GM21526 (cell line): ENCODE results near the gene SDHB.

Source experiments
- ATAC-seq: cut with Tn5 transposase; IDR thresholded peaks from one replicate; pipeline ENCODE4 v1.9.1; 2021; ENCODE audit warnings: moderate library complexity; ENCODE audit not compliant: unreplicated experiment, low FRiP score

The SDHB gene

DNA sequence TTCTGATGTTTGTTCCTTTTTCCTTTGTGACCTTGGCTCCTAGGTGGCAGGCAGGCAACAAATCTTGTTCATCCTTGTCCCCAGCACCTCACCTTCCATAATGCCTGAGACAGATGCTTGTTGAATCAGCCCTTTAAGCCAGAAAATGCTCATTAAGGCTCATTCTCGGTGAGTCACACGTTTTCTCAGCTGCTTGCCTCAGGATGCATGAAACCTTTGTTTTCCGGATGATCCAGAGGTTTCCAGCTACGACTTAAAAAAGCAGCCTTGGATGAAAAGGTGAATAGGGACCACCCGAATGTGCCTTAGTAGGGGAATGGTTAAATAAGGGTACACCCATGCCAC lies 37.5 kb downstream of the SDHB start:
- ATAC-seq, result no peak

DNA sequence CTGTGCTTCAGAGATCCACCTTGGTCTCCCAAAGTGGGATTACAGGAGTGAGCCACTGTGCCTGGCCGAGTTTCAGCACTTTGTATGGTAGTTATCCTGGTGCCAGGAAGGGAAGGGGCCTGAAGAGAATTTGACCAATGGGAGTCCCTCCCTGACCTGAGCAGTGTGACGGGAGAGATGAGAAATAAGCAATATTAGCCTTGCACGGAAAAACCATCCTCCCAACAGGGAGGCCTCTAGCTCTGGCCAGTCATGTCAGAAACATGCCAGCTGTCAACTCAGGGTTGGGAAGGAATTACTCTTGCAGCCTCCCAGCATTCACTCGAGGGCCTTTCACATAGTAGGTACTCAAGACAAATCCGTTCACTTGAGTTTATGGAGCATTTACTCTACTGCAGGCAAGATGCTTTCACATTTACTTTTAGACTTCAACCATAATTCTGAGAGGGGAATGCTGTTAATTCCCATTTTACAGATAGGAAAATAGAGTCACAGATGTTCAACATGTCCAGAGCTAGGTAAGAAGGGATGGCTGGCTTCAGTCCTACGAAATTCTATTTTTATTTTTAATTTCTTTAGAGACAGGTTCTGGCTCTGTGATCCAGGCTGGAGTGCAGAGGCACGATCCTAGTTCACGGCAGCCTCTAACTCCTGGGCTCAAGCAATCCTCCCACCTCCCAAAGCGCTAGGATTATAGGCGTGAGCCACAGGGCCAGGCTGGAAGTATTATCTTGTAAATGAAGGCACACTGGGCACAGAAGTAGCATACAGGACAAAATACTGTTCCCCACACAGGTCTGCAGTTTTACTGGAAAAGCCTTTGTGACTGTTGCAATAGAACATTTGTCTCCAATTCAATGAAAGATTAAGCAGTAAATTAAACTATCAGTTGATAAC lies 38.9 kb downstream of the SDHB start:
- ATAC-seq, result no peak

DNA sequence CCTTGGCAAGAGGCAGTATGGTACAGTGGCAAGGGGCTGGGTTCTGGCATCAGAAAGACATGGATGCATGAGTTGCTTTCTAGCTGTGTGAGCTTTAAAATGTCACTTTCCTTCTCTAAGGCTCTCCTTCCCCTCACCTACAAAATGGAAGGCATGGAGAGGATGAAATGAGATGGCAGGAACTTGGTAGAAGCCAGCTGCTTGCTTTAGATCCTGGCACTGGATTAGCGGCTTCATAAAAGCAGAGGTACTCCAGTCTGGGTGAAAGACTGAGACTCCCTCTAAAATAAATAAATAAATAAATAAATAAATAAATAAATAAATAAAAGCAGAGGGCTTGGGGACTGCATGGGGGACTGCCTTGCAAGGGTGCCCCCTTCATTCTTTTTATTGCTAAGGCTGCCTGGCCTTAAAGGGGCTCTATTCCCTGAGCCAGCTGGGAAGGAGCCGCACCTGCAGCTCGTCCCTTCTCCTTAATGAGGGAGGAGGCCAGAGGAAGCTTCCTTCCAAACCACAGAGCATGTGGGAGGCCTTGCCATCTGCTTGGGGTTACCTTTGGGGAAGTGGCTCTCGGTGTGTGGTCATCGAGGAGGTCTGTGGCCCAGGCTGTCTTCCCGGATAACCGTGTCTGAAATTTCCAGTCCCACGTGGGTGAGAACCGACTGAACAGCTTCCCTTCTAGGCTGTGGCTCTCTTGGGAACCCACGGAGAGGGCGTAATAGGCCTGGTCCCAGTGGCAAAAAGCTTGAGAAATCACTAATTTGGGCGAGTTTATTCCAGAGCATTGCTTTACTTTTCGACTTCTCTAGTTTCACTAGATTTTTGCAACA lies 40.1 kb downstream of the SDHB start:
- no peak for ATAC-seq

DNA sequence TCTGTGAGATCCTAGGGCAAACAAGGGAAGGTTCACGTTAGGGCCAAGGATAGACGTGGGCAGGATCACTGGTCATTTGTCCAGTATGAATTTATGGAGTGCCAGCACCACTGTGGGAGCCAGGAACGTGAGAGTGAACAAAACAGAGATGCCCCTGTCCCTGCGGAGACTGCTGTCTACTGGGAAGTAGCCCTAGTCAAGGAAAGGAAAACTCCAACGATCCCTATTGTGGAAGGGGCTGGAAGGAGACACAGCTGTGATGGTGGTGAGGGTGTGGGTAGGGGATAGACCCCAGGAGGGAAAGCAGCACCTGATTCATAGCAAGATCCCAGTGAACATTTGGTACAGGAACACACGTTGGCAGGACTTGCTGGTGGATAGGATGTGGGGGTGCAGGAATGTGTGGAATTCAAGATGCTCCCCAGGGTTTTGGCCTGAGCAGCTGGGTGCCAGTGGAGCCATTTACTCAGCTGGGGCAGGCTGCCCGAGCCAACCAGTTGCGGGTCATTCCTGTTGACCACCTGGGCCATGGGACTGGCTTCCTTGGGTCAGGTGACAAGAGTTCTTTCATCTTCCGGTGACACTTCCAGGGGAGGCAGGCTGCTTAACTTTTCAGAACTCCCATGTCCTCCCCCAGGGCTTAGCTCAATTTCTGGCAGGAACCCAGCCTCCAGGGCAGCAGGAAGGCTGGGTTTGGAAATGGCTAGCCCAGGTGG lies 40.9 kb downstream of the SDHB start:
- no peak for ATAC-seq

DNA sequence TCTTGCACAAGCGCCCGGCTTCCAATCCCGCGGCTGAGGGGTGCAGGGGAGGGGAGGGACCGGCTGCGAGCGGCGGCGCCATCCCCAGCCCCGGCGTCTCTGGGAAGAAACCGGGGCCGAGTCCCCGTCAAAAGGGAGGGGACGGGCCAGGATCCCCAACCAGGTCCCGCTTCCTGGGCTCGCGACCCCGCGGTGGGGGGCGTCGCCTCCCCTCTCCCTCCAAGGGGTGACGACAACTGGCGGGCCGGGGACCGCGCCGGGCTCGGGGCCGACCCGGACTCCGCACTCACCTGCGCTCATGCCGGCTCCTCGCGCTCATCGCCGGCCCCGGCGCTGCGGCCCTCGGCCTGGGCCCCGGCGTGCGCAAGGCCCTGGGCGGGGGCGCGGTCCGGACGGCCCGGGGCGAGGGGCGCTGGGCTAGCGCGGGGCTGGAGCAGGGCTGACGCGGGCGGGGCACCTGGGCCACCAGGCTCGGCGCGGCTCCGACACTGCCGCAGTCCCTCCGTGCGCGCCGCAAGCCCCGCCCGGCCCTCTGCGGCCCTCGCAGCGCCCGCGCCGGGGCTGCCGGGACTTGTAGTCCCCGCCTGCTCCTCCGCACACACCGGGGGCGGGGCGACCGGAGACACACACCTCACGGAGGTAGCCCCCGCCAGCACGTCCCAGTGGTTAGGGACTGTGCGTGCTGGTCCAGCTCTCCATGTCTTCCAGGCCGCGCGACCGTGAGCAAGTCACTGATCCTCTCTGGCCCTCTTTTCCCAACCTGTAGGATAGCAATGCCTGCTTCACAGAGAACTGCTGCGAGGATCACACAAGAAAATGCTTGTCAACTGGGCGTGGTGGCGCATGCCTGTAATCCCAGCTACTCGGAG lies 42.2 kb downstream of the SDHB start, which contains the start of gene ATP13A2:
Gene ATP13A2 (minus strand): TSS at position 490 of the 869 bp plus-strand sequence. CDS start 190 bp downstream, at position 300.
- ATAC-seq, result peak; percentile 89

DNA sequence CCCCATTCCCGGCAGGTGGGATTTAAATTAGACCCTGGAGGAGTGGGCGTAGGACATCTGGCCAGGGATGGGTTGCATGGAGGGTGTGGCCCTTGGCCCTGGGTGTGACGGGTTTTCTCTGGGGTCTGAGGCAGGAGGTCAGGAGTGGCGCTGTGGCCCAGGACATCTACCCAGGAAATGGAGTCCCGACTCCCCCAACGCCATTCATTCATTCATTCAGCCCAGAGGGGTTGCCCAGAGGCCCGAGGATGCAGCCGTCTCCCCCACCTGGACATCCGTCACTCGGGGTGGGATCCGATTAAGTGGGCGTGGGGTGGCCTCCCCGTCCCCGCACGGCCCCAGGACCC lies 42.8 kb downstream of the SDHB start:
- no peak for ATAC-seq

DNA sequence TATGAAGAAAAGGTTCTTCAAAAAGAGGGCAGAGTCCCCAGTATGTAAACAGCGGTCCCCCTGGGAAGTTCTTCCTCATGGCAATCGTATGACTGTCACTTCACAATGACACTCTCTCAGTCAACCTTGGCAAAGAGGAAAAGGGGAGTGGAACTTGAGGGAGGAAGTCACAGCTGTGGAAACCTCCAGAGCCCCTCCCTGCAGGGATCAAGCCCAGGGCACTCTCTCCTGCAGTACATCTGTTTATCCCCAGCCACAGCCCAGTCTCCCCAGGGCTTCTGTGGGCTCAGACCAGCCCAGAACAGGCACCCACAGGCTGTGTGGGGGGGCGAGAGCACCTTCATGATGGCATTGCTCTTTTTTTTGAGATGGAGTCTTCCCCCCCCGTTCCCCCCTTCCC lies 44.1 kb downstream of the SDHB start:
- no peak for ATAC-seq

DNA sequence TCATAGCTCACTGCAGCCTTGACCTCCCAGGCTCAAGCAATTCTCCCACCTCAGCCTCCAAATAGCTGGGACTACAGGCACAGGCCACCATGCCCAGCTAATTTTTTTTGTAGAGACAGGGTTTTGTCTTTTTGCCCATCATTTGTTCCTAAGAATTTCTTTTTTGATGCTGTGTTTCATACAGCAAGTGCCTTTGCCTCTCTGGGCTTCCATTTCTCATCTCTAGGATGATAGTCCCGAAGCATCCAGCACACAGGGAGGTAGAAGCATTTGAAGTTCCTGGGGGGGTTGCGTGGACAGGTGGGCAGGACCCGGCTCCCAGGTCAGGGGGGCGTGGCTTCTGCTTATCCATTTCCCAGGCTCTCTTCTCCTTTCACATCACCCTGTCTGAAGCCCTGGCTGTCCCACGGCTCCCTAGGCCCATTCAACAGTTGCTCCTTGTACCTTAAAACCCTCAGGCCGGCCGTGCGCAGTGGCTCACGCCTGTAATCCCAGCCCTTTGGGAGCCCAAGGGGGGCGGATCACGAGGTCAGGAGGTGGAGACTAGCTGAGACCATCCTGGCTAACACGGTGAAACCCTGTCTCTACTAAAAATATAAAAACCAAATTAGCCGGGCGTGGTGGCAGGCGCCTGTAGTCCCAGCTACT lies 45.5 kb downstream of the SDHB start:
- no peak for ATAC-seq

DNA sequence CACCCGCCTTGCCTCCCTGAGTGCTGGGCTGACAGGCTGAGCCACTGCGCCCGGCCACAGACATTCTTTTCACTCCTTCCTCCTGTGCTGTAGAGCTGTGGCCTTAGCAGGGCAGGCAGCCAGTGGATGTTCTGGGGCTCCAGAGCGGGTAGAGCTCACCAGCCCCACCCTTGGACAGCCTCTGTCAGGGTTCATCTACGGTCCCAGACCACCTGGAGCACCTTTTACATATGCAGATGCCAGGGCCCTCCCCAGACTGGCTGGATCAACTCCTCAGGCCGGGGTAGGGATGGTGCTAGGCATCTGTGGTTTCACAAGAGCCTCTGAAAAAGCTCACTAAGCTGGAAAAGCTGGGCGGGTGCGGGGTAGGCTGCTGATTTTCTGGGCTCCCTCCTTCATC lies 46.7 kb downstream of the SDHB start:
- no peak for ATAC-seq

DNA sequence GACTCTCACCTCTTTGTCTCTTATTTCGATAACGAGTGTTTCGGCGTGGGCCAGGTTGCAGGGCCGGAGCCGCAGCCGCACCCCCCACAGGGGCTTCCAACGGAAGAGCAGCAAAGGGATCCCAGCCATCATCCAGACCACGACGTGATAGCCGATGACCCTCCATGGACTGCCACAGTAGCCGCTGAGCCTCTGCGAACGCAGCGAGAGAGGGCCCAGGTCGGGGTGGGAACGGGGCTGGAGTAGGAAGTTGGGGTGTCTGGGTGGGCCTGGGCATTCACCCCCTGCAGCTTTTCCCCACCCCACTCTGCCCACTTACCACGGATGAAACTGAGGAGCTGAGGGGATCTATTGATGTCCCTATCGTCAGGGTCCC lies 48.5 kb downstream of the SDHB start:
- ATAC-seq, result no peak

DNA sequence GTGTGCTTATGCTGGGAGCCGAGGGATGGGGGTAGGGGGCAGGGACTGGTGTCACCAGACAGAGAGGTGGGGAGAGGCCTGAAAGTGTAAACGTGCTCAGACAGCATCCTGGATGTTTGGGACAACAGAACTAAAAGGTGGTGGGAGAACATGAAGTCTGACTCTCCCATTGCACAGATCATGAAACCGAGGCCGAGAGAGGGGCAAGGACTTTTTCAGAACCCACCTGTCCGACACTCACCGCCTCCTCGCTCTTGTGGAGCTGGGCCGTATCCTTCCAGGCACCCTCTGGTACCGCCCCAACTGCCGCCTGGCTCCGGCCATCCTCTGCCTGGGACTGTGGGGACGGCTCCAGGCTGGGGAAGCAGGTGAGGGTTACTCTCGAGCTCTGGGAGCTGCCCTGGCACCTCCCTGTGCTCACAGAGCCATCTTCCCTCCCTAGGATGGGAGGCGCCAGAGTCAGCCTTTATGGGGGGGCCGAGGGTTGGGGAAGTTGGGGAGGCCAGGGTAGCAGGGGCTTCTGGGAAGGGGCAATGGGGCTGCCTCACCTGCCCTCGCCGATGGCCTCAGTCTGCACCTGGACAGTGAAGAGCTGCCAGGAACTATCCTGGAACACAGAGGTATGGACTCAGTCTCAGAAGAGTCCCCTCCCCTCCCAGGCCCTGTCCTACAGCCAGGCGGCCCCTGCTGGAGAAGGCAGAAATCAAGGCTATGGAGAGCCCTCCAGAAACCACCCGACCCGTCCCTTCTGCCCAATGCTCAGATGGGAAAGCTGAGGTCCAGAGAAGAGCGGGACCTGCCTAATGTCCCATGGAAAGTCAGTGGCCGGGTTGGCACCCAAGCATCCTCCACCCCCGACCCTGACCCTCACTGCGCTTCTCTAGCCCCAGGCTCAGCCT lies 49.1 kb downstream of the SDHB start:
- ATAC-seq, result no peak

DNA sequence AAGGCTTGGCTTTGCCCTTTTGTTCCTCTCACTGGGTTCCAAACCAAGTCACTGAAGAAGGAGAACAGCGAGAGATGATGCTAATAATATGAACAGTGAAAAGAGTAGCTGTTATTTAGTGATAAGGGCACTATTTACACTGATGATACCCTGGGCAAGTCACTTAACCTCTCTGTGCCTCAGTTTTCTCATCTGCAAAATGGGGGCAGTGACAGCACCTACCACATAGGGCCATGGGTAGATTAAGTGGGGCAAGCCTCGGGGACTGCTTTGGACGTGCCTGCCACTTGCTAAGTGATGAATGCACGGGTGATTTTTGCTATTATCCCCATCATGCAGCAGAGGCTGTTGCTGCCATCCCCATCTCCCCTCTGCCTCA lies 51.3 kb downstream of the SDHB start:
- no peak for ATAC-seq

DNA sequence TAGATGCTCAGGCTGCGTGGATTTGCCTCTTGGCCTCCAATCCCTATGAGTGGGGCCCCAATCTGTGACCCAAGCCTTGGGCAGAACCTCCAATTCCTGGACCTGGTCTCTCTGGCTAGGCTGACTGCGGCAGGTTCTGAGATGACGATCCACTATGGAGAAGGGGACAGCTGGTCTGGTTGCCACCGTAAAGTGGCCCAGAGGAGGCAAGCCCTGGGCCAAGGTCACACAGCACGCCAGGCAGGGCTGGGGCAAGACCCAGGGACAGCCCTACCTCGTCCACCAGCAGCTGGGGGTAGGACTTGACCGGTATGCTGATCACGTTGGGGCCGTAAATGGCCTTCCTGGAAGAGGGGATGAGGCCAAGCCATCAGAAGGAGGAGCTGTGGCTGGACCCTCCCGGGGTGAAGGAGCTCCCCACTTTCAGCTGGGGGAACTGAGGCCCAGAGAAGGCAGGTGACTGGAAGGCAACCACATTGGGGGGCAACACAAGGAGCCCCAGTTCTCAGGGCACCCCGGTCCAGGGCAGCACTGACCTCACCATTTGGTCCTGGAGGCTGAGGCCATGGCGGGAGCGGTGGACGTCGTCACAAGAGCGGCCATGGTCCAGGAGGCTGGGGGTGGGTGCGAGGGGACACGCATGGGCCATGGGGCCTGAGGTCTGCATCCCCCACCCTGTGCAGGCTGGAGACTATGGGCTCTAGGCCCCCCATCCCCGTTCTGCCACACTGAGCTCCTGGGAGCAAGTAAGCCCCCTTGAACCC lies 51.9 kb downstream of the SDHB start:
- ATAC-seq, result no peak

DNA sequence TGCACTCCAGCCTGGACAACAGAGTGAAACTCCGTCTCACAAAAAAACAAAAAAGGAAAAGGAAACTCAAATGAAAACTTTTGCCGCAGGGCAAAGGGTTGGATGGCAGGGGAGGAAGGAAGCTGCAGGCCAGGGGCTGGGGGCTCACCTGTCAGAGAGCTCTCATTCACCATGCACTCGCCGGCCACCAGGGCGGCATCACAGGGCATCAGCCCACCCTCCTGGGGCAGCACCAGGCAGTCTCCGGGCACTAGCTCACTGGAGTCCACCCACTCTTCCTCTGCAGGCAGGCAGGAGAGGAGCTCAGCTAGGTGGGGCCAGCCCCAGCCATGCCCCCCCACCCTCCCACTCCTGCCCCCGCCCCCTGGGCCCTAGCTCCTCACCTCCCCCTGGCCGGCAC lies 54.0 kb downstream of the SDHB start:
- ATAC-seq, result no peak

DNA sequence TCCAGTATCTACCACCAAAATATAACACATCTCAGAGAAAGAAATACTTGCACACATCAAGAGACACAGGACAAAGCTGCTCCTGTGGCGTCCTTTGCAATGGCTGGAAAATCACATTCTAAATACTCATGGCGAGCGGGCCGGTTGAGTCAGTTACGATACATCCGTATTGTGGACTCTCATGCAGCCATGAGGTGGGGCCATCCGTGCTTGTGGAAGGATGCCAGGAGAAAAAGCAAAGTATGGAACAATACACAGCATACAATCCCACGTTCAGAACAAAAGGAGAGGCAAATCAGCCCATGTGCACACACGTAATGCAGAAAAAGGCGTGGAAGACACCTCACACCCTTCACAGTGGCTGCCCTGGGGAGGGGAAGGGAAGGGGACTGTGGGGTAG lies 55.2 kb downstream of the SDHB start:
- no peak for ATAC-seq

DNA sequence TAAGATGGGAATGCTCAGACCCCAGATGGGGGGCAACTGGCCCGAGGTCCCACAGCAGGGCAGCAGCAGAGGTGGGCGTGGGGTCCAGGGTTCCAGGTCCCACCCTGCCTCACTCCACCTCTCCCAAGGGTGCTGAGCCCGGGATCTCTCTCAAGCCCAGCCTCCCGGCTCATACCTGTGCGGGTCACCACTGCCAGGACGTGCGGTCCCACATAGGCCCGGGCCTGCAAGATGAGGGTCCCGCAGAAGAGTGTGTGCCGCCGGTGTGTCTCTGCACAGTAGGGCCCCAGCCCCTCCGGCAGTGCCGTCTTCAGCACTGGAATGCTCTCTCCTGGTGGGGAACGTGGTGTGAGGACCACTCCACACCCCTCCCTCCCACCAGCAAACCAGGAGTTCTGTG lies 57.0 kb downstream of the SDHB start:
- no peak for ATAC-seq

DNA sequence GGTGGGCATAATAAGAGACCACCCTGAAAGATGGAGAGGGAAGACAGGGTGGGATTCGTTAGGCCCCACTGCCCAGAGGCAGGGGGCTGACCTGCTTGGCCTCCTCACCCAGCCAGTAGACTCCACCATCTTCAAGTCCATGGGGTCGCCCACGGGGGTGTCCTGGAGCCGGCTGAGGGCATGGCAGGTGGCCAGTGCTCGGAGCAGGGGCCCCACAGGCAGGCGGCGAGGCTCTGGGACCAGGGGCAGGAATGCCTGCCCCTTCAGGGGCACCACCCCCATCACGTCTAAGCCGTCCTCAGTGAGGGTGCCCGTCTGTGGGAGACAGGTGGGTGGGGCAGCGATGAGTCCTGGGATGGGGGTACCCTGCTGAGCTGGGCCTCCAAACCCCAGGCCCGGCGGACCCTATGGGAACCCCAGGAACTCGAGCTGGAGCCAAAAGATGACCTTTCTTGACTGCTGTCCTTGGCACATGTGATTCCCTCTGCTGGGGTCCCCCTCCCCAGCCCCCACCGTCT lies 60.3 kb downstream of the SDHB start:
- no peak for ATAC-seq

DNA sequence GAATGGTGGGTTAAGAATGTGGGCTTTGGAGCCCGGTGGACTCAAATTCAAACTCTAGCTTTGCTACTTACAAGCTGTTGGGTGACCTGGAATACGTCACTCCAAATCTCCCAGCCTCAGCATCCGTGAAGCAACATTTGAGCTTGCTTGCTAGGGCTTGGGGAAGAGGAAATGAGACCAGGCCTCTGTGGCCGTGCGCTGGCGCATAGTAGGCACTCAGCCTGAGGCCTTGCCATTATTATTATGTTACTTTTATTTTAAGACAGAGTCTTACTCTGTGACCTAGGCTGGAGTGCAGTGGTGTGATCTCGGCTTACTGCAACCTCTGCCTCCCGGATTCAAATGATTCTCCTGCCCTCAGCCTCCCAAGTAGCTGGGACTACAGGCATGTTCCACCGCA lies 61.2 kb downstream of the SDHB start:
- no peak for ATAC-seq
